OCI-LY3 (cell line): ENCODE measurements around the gene PSPH.

Source experiments
- H2AFZ ChIP-seq: fragments of 200-600, 300-600 bp; shearing (Covaris generic); 2 replicates; pipeline ENCODE4 v1.6.0; 2014; ENCODE audit warnings: antibody characterized with exemption, low read depth, low read length
- H3K27ac ChIP-seq: fragments of 200-600, 300-600 bp; sonication (generic); 2 replicates; pipeline ENCODE4 v1.5.1; 2014; ENCODE audit warnings: mild to moderate bottlenecking, low read length, moderate library complexity, mixed read lengths
- H3K27me3 ChIP-seq: fragments of 200-600, 300-600 bp; sonication (generic); 2 replicates; pipeline ENCODE4 v1.6.1; 2014; ENCODE audit warnings: low read depth, low read length, mixed read lengths
- H3K36me3 ChIP-seq: fragments of 200-600, 300-600 bp; sonication (generic); replicated peaks from 2 replicates; pipeline ENCODE3; 2014; ENCODE audit warnings: low read depth, low read length, mixed read lengths
- H3K4me1 ChIP-seq: fragments of 300-600, 200-600 bp; sonication (generic); 2 replicates; pipeline ENCODE4 v1.6.1; 2014; ENCODE audit warnings: low read length, mixed read lengths
- H3K4me2 ChIP-seq: fragments of 200-600, 300-600 bp; sonication (generic); 2 replicates; pipeline ENCODE4 v1.6.1; 2014; ENCODE audit warnings: low read length, mixed read lengths
- H3K4me3 ChIP-seq: fragments of 300-600, 200-600 bp; sonication (generic); 2 replicates; pipeline ENCODE4 v1.5.1; 2014; ENCODE audit warnings: antibody characterized with exemption, mild to moderate bottlenecking, low read length, moderate library complexity
- H3K79me2 ChIP-seq: fragments of 300-600, 200-600 bp; shearing (Covaris generic); 2 replicates; pipeline ENCODE4 v1.6.1; 2014; ENCODE audit warnings: mild to moderate bottlenecking, low read length, mixed read lengths
- H3K9ac ChIP-seq: fragments of 300-600, 200-600 bp; shearing (Covaris generic); 2 replicates; pipeline ENCODE4 v1.6.0; 2014; ENCODE audit warnings: mild to moderate bottlenecking, low read length, moderate library complexity
- H3K9me3 ChIP-seq: fragments of 200-600, 300-600 bp; shearing (Covaris generic); 2 replicates; pipeline ENCODE4 v1.6.1; 2014; ENCODE audit warnings: low read length, mixed read lengths; ENCODE audit not compliant: insufficient read depth
- H4K20me1 ChIP-seq: fragments of 200-600, 300-600 bp; sonication (generic); 2 replicates; pipeline ENCODE4 v1.6.1; 2016; ENCODE audit warnings: low read length, mixed read lengths; ENCODE audit not compliant: insufficient read depth
- EZH2phosphoT487 ChIP-seq: fragments of 200-600 bp; shearing (Covaris generic); IDR thresholded peaks from 2 replicates; pipeline ENCODE4 v1.6.1; 2018; ENCODE audit warnings: antibody characterized with exemption, mixed run types, low read depth
- TF ChIP-seq, protein P1 (sequence below): fragments of 200-600, 300-600 bp; sonication (generic); IDR thresholded peaks from 2 replicates; pipeline ENCODE4 v1.5.1; 2014; ENCODE audit warnings: antibody characterized with exemption, low read length, low read depth

Gene PSPH

DNA sequence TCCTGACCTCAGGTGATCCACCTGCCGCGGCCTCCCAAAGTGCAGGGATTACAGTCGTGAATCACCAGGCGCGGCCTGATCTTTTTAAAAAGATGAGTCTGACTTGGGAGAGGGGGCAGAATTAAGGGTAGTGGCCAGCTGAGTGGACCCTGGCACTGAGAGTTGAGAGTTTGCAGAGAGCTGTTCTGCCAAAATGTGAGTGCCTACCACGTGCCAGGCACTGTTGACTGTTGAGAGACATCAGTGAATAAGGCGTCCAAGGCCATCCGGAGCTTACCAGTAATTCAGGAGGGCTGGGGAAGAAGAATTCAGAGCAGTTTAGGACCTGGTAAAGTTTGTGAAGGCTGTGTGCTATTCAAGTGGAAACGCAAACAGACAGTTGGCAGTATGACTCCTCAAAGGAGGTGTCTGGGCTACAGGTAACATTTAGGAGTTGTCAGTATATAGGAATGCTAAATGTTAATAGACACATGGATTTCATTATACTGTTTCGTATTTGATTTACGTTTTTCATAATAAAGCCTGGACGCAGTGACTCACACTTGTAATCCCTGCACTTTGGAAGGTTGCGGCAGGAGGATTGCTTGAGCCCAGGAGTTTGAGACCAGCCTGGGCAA, 85.3 kb downstream of the PSPH start:
- Histone ChIP-seq H3K9me3 (no peaks in the 10 kb centered on the region), H3K4me3 (no peak overlapping the region), H3K36me3 (peaks cover 5% of the 10 kb centered on the region), H3K27ac (no peak overlapping the region), H3K9ac (no peak overlapping the region), H3K4me1 (peaks cover 7% of the 10 kb centered on the region), H3K4me2 (no peak overlapping the region), H2AFZ (no peak overlapping the region), H3K27me3 (no peaks in the 10 kb centered on the region), H3K79me2 (peaks cover 45% of the 10 kb centered on the region), H4K20me1 (peaks cover 3% of the 10 kb centered on the region)
- no peak for TF ChIP-seq EZH2phosphoT487
- TF ChIP-seq, protein P1, sequence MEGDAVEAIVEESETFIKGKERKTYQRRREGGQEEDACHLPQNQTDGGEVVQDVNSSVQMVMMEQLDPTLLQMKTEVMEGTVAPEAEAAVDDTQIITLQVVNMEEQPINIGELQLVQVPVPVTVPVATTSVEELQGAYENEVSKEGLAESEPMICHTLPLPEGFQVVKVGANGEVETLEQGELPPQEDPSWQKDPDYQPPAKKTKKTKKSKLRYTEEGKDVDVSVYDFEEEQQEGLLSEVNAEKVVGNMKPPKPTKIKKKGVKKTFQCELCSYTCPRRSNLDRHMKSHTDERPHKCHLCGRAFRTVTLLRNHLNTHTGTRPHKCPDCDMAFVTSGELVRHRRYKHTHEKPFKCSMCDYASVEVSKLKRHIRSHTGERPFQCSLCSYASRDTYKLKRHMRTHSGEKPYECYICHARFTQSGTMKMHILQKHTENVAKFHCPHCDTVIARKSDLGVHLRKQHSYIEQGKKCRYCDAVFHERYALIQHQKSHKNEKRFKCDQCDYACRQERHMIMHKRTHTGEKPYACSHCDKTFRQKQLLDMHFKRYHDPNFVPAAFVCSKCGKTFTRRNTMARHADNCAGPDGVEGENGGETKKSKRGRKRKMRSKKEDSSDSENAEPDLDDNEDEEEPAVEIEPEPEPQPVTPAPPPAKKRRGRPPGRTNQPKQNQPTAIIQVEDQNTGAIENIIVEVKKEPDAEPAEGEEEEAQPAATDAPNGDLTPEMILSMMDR = no peak

DNA sequence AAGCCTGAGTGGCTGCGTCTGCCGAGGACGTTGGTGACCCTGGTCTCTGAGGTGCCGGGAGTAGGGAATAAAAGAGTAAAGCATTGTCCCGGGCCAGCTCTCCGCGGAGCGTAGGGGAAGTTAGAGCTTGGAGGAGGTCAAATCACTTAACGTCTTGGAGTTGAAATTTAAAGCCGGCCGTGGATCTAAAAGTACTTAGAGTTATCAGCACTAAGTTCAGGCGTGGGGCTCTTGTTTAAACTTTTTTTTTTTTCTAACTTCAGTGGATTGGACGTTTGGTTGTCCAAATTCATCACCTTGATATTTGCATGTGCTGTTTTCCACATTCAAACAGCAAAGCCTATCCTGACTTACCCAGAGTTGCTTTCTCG, 86.2 kb downstream of the PSPH start:
- Histone ChIP-seq H3K4me3 (peak overlapping the region; percentile 80), H3K9ac (peak overlapping the region; percentile 69), H3K27ac (no peak overlapping the region), H3K36me3 (peaks cover 5% of the 10 kb centered on the region), H4K20me1 (no peaks in the 10 kb centered on the region), H3K79me2 (peaks cover 37% of the 10 kb centered on the region), H3K27me3 (no peaks in the 10 kb centered on the region), H3K4me2 (peak overlapping the region; percentile 75), H3K9me3 (no peaks in the 10 kb centered on the region), H2AFZ (peak overlapping the region; percentile 4; the same call in 1 of the 2 replicates), H3K4me1 (peaks cover 7% of the 10 kb centered on the region)
- TF ChIP-seq, protein P1 = no peak
- no peak for TF ChIP-seq EZH2phosphoT487

DNA sequence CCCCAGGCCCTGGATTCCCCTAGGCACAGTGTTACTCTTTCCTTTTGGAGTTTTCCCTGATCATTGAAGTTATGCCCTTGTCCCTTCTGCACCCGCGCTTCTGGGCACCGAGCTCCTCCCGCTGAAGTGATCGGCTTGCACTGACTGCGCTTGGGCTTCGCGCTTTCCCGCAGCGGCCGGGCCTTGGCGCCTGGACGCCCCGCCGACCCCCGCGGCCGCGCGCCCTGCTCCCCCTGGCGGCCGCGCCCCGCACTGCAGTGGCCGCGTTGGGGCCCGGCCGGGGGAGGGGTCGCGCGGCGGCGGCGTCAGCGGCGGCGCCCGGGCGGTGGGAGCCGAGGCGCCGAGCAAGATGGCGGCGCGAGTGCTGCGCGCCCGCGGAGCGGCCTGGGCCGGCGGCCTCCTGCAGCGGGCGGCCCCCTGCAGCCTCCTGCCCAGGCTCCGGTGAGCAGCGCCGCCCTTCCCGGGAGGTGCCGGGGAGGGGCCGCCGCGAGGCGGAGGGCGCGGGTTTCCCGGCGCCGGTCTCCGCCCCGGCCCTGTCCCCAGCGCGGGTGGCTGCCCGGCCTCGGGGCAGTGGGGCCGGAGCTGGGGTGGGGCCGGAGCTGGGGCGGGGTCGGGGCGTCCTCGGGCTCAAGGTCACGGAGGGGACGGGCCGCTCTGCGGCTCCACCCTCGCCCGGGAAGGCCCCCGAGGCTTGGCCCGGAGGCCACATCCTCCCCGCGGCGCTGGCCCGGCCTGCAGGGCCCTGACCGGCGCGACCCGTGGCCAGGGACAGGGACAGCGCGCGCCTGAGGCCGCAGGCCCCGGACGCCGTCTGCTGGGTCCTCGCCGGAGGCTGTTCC, 86.8 kb downstream of the PSPH start, which contains the start of gene NIPSNAP2:
Gene NIPSNAP2 (plus strand): TSS at position 325 of the 839 bp plus-strand sequence. CDS start 25 bp downstream, at position 350.
- H3K79me2 ChIP-seq = peaks cover 34% of the 10 kb centered on the region
- peak within 1 kb of the TSS; percentile 81 for H2AFZ ChIP-seq
- H3K9me3 ChIP-seq = no peaks in the 10 kb centered on the region

More for the DNA sequence above, 86.8 kb downstream of the PSPH start, which contains the start of gene NIPSNAP2:
- peak within 1 kb of the TSS; percentile 95 for H3K4me2 ChIP-seq
- H4K20me1 ChIP-seq = no peaks in the 10 kb centered on the region
- peak within 1 kb of the TSS; percentile 69 for H3K9ac ChIP-seq
- no peak for TF ChIP-seq EZH2phosphoT487
- TF ChIP-seq, protein P1 = peak; percentile 28; the same call in 1 of the 2 replicates
- no peaks in the 10 kb centered on the region for H3K27me3 ChIP-seq
- peaks cover 7% of the 10 kb centered on the region for H3K4me1 ChIP-seq
- H3K4me3 ChIP-seq = peak within 1 kb of the TSS; percentile 80
- H3K36me3 ChIP-seq = peaks cover 5% of the 10 kb centered on the region
- no peak within 1 kb of the TSS for H3K27ac ChIP-seq
